Left lung (tissue), 10 donors: ENCODE data around the gene CBL. TPM values are rescaled to one million over a fixed set of nuclear protein-coding genes. Genes with fewer than 3 reads are reported as not detected.

ENCODE experiments used
- ATAC-seq: fragments of 200-7000 bp; cut with Tn5 transposase; one replicate; pipeline ENCODE4 v1.9.1; 2020; ENCODE audit warnings: moderate library complexity
- DNase-seq, 4 donors: peaks; one replicate each; pipeline ENCODE4 v3.0.0-alpha.2; 2013 to 2020
- H3K27ac ChIP-seq, 2 donors: fragments of 200-600 bp; sonication (generic) in 1 of 2; one replicate each; pipeline versions ENCODE4 v1.5.0 to v1.8.0; 2020 to 2021
- H3K27me3 ChIP-seq, 2 donors: fragments of 200-600 bp; sonication (generic) in 1 of 2; one replicate each; pipeline versions ENCODE4 v1.5.0 to v1.8.0; 2020 to 2021
- H3K36me3 ChIP-seq, 2 donors: fragments of 200-600 bp; sonication (generic) in 1 of 2; one replicate each; pipeline versions ENCODE4 v1.5.0 to v1.8.0; 2020 to 2021
- H3K4me1 ChIP-seq, 2 donors: fragments of 200-600 bp; one replicate each; pipeline ENCODE4 v1.8.0; 2021
- H3K4me3 ChIP-seq, 2 donors: fragments of 200-600 bp; sonication (generic) in 1 of 2; one replicate each; pipeline versions ENCODE4 v1.5.0 to v1.8.0; 2020 to 2021; ENCODE audit warnings: mild to moderate bottlenecking in 1 of 2
- H3K9me3 ChIP-seq, 2 donors: fragments of 200-600 bp; sonication (generic) in 1 of 2; one replicate each; pipeline versions ENCODE4 v1.5.0 to v1.8.0; 2020 to 2021
- intact Hi-C, 2 donors: fragments of 100-400 bp; cut with DNase I; formaldehyde crosslinking; loops; one replicate each; pipeline versions ENCODE4 v1.11.2 to v1.14.2; 2022
- polyA plus RNA-seq, 6 donors: library from polyadenylated mRNA; unstranded; fragments of 120-200 nt; gene quantifications; one replicate each; pipeline ENCODE4 v1.2.1, GENCODE V29; 2013; ENCODE audit not compliant: insufficient read length in 6 of 6
- total RNA-seq, 2 donors: library from RNA; stranded (reverse); fragmentation: NEBNext Ultra II Directional; extraction: Animal tissue kit (Norgen Biotek cat#: 25700); gene quantifications; one replicate each; pipeline ENCODE4 v1.2.1, GENCODE V29; 2021
- TF ChIP-seq, protein P1 (sequence below), 2 donors: fragments of 200-600 bp; sonication (generic) in 1 of 2; IDR thresholded peaks; one replicate each; pipeline versions ENCODE4 v1.5.0 to v1.8.0; 2021; ENCODE audit warnings: antibody characterized with exemption in 2 of 2
- donor health status: DM: no; HTN: yes; CAD: no.
- donor health status: DM: no; HTN: no; CAD: no.

Gene CBL
- total and polyA plus RNA-seq, 8 donors, result 18.9 to 36.6 (median 22.1) TPM

- Histone ChIP-seq H3K4me3 (no peak overlapping the region), H3K27ac (no peak overlapping the region), H3K4me1 (no peaks in the 10 kb centered on the region), H3K36me3 (peaks cover 0 to 71% of the 10 kb centered on the region in 2 donors), H3K9me3 (no peaks in the 10 kb centered on the region), H3K27me3 (no peaks in the 10 kb centered on the region)
- ATAC-seq (no peak), DNase-seq (no peak)
- intact Hi-C loops, result no loop called here
- TF ChIP-seq, protein P1, sequence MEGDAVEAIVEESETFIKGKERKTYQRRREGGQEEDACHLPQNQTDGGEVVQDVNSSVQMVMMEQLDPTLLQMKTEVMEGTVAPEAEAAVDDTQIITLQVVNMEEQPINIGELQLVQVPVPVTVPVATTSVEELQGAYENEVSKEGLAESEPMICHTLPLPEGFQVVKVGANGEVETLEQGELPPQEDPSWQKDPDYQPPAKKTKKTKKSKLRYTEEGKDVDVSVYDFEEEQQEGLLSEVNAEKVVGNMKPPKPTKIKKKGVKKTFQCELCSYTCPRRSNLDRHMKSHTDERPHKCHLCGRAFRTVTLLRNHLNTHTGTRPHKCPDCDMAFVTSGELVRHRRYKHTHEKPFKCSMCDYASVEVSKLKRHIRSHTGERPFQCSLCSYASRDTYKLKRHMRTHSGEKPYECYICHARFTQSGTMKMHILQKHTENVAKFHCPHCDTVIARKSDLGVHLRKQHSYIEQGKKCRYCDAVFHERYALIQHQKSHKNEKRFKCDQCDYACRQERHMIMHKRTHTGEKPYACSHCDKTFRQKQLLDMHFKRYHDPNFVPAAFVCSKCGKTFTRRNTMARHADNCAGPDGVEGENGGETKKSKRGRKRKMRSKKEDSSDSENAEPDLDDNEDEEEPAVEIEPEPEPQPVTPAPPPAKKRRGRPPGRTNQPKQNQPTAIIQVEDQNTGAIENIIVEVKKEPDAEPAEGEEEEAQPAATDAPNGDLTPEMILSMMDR (IDR thresholded peaks at IDR 0.05), result no peak
These were observed 76.4 kb downstream of the CBL start for GRCh38 chr11:119282495-119282894.

GRCh38 chr11:119284344-119285157, 78.4 kb downstream of the CBL start:
- H3K27me3 ChIP-seq, result no peaks in the 10 kb centered on the region
- H3K9me3 ChIP-seq, result no peaks in the 10 kb centered on the region
- H3K4me3 ChIP-seq, result no peak overlapping the region
- peak; percentile 91 for ATAC-seq
- no peak overlapping the region for H3K27ac ChIP-seq
- DNase-seq, result peak in 1 of 4 donors; percentile 31
- H3K36me3 ChIP-seq, result peaks cover 0 to 65% of the 10 kb centered on the region in 2 donors
- intact Hi-C loops, result no loop called here
- no peaks in the 10 kb centered on the region for H3K4me1 ChIP-seq
- TF ChIP-seq, protein P1 (IDR thresholded peaks at IDR 0.05), result peak in 1 of 2 donors; percentile 35

DNA sequence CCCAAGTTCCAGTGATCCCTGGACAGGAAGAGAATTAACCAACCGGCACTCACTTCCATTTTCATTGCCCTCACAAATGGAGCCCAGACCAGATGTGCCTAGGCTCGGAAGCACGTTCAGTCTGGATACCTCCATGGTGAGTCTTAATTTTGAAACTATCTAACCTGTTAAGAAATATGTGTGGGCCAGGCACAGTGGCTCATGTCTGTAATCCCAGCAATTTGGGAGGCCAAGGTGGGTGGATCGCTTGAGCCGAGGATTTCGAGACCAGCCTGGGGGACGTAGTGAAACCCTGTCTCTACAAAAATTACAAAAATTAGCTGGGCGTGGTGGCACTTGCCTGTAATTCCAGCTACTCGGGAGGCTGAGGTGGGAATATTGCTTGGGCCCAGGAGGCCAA, 79.3 kb downstream of the CBL start:
- H3K27ac ChIP-seq, result no peak overlapping the region
- H3K36me3 ChIP-seq, result peaks cover 0 to 65% of the 10 kb centered on the region in 2 donors
- H3K4me1 ChIP-seq, result no peaks in the 10 kb centered on the region
- intact Hi-C loops, result no loop called here
- TF ChIP-seq, protein P1 (IDR thresholded peaks at IDR 0.05), result no peak
- H3K4me3 ChIP-seq, result no peak overlapping the region
- H3K27me3 ChIP-seq, result no peaks in the 10 kb centered on the region
- DNase-seq, result no peak
- no peaks in the 10 kb centered on the region for H3K9me3 ChIP-seq
- ATAC-seq, result no peak

DNA sequence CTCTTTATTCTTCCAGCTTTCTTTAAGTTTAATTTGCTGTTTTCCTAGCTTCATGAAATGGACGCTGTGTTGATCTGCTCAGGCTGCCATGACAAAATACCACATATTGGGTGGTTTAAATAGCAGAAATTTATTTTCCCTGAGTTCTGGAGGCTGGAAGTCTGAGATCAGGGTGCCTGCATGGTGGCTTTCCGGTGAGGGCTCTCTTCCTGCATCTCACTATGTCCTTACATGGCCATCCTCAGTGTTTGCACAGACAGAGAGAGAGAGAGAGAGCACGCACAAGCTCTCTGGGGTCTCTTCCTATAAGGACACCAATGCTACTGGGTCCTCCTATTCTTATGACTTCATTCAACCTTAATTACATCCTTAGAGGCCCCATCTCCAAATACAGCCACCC, 82.1 kb downstream of the CBL start:
- H3K36me3 ChIP-seq, result peaks cover 0 to 77% of the 10 kb centered on the region in 2 donors
- intact Hi-C loops, result no loop called here

GRCh38 chr11:119290894-119291497, 84.9 kb downstream of the CBL start:
- Histone ChIP-seq H3K4me1 (no peaks in the 10 kb centered on the region), H3K27ac (no peak overlapping the region), H3K9me3 (peaks cover 0 to 7% of the 10 kb centered on the region in 2 donors), H3K4me3 (no peak overlapping the region), H3K27me3 (no peaks in the 10 kb centered on the region), H3K36me3 (peaks cover 0 to 89% of the 10 kb centered on the region in 2 donors)
- ATAC-seq, result no peak
- intact Hi-C loops, result no loop called here
- TF ChIP-seq, protein P1 (IDR thresholded peaks at IDR 0.05), result no peak
- no peak for DNase-seq

More for the DNA sequence above, 82.1 kb downstream of the CBL start:
- DNase-seq (no peak), ATAC-seq (no peak)
- peaks cover 0 to 7% of the 10 kb centered on the region in 2 donors for H3K9me3 ChIP-seq
- H3K27ac ChIP-seq, result no peak overlapping the region
- H3K4me1 ChIP-seq, result no peaks in the 10 kb centered on the region
- no peaks in the 10 kb centered on the region for H3K27me3 ChIP-seq
- H3K4me3 ChIP-seq, result no peak overlapping the region
- TF ChIP-seq, protein P1 (IDR thresholded peaks at IDR 0.05), result no peak
